ENCODE results near the gene PCSK4. TPM values are rescaled to one million over a fixed set of nuclear protein-coding genes. Genes with fewer than 3 reads are reported as not detected.
"Not testable (repeated sequence)": the region's sequence is repeated elsewhere in the genome, so short reads cannot be mapped to it uniquely, and the experiment has no call there.

The PCSK4 gene
- total RNA-seq, 6 donors from 2014 or later, result 2.7 to 47.1 (median 6.8) TPM

DNA sequence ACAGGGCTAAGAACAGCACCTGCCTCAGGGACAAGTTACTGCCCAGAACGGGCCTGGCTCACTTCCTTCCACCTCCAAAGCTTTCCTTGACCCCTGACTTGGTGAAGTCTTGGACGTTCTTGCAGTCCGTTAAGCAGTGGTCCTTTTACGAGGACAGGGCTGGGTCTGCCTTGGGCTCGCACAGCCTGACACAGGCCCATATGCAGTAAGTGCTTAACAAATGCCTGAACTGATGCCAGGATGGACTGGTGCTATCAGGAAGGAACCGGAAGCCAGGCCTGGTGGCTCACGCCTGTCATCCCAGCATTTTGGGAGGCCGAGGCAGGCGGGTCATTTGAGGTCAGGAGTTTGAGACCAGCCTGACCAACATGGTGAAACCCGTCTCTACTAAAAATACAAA is 31.9 kb upstream of the PCSK4 start:
- no peaks in the 10 kb centered on the region for H3K9me3 ChIP-seq
- H3K27ac ChIP-seq, result no peak overlapping the region
- no peak for TF ChIP-seq POLR2A (IDR thresholded peaks at IDR 0.05)
- TF ChIP-seq, protein P1, sequence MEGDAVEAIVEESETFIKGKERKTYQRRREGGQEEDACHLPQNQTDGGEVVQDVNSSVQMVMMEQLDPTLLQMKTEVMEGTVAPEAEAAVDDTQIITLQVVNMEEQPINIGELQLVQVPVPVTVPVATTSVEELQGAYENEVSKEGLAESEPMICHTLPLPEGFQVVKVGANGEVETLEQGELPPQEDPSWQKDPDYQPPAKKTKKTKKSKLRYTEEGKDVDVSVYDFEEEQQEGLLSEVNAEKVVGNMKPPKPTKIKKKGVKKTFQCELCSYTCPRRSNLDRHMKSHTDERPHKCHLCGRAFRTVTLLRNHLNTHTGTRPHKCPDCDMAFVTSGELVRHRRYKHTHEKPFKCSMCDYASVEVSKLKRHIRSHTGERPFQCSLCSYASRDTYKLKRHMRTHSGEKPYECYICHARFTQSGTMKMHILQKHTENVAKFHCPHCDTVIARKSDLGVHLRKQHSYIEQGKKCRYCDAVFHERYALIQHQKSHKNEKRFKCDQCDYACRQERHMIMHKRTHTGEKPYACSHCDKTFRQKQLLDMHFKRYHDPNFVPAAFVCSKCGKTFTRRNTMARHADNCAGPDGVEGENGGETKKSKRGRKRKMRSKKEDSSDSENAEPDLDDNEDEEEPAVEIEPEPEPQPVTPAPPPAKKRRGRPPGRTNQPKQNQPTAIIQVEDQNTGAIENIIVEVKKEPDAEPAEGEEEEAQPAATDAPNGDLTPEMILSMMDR (IDR thresholded peaks at IDR 0.05), result no peak
- TF ChIP-seq EP300 (IDR thresholded peaks at IDR 0.05), result no peak
- no peak for TF ChIP-seq POLR2AphosphoS5 (IDR thresholded peaks at IDR 0.05)
- H3K27me3 ChIP-seq, result peaks cover 0 to 36% (median 14%) of the 10 kb centered on the region in 4 donors
- WGBS, 2 donors, result 58 to 60% methylated on average over 9 to 10 of the region's 10 CpGs
- ATAC-seq (ENCODE audit: low FRiP score in 2 of 2) (no peak), DNase-seq (no peak)
- H3K36me3 ChIP-seq, result no peaks in the 10 kb centered on the region
- H3K4me1 ChIP-seq, result peaks cover 0 to 10% (median 3%) of the 10 kb centered on the region in 4 donors
- H3K4me3 ChIP-seq, result no peak overlapping the region

DNA sequence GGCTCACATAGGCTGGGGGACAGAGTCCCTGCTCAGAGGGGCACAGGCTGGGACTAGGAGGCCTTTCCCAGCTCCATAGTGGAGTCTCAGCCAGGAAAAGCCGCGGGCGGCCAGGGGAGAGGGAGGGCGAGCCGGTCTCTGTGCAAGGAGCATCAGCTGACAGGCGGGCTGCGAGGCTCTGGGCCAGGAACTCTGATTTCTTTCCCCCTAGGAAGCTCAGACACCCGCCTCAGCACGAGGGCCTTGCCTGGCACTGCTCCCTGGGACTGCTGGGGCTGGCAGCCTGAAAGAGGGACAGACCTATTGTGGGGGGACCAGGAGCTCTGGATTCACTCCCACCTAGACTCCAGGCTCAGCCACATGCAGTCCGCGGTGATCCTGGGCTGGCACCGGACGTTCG is 31.5 kb upstream of the PCSK4 start:
- Histone ChIP-seq H3K27ac (no peak overlapping the region), H3K9me3 (no peaks in the 10 kb centered on the region), H3K36me3 (no peaks in the 10 kb centered on the region), H3K27me3 (peaks cover 0 to 36% (median 14%) of the 10 kb centered on the region in 4 donors), H3K4me1 (peaks cover 0 to 10% (median 3%) of the 10 kb centered on the region in 4 donors), H3K4me3 (no peak overlapping the region)
- TF ChIP-seq EP300 (IDR thresholded peaks at IDR 0.05) (no peak), POLR2AphosphoS5 (IDR thresholded peaks at IDR 0.05) (no peak), POLR2A (IDR thresholded peaks at IDR 0.05) (no peak)
- TF ChIP-seq, protein P1 (IDR thresholded peaks at IDR 0.05), result no peak
- no peak for DNase-seq
- WGBS, 2 donors, result 59% methylated on average over 11 of the region's 14 CpGs; no CpG with 5 or more reads in 1 of the 2 donors
- ATAC-seq (ENCODE audit: low FRiP score in 2 of 2), result no peak

DNA sequence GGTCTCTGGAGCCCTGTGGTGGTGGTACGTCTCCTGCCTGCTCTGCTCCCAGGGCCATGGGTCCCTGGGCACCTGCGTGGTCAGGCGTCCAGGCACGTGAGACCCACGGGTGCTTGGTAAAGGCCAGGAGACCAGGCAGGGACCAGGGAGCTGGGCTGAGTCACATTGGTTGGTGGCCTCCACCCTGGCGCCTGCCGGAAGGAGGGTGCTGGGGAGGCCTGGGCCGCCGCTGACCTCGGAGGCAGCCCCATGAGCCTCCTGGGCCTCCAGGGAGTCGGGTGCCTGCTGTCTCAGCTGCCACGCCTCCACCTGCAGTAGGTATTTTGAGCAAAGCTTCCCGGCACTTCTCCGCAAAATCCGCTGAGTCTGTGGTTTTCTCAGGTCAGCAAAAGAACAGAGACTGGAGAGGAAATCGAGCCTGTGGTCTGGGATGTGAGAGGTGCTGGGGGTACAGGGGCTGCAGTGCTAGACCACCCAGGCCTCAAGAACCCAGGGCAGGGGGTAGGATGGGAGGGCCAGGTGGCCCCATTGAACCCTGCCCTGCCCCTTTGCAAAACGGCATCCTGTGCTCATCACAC is 30.1 kb upstream of the PCSK4 start:
- H3K9me3 ChIP-seq, result no peaks in the 10 kb centered on the region
- whole genome bisulfite sequencing, 2 donors, result 78 to 82% methylated on average over 9 to 14 of the region's 17 CpGs
- no peaks in the 10 kb centered on the region for H3K36me3 ChIP-seq
- no peak overlapping the region for H3K4me3 ChIP-seq
- ATAC-seq (ENCODE audit: low FRiP score in 2 of 2) (no peak), DNase-seq (no peak)
- TF ChIP-seq POLR2A (IDR thresholded peaks at IDR 0.05), result no peak
- no peak for TF ChIP-seq EP300 (IDR thresholded peaks at IDR 0.05)
- no peak for TF ChIP-seq POLR2AphosphoS5 (IDR thresholded peaks at IDR 0.05)
- TF ChIP-seq, protein P1 (IDR thresholded peaks at IDR 0.05), result no peak
- H3K27ac ChIP-seq, result no peak overlapping the region
- peaks cover 0 to 28% (median 12%) of the 10 kb centered on the region in 4 donors for H3K27me3 ChIP-seq
- H3K4me1 ChIP-seq, result peaks cover 0 to 10% (median 3%) of the 10 kb centered on the region in 4 donors

DNA sequence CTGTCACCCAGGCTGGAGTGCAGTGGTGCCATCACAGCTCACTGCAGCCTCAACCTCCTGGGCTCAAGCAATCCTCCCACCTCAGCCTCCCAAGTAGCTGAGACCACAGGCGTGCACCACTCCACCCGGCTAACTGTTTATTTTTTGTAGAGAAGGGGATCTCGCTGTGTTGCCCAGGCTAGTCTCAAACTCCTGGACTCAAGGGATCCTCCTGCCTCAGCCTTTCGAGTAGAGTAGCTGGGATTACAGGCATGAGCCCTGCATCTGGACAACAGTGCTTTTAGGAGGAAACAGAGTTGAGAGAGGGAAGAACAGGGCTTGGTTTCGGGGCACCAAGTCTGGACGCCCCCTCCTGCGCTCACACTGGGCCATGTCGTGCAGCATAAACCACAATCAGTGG is 29.7 kb upstream of the PCSK4 start:
- Histone ChIP-seq H3K4me1 (peaks cover 0 to 10% (median 3%) of the 10 kb centered on the region in 4 donors), H3K27me3 (peaks cover 0 to 23% (median 11%) of the 10 kb centered on the region in 4 donors)
- H3K4me3 ChIP-seq; H3K9me3 ChIP-seq; DNase-seq; H3K27ac ChIP-seq; ATAC-seq (ENCODE audit: low FRiP score in 2 of 2); H3K36me3 ChIP-seq: not testable (repeated sequence)
- WGBS, 2 donors, result 75 to 79% methylated on average over 5 to 8 of the region's 8 CpGs

DNA sequence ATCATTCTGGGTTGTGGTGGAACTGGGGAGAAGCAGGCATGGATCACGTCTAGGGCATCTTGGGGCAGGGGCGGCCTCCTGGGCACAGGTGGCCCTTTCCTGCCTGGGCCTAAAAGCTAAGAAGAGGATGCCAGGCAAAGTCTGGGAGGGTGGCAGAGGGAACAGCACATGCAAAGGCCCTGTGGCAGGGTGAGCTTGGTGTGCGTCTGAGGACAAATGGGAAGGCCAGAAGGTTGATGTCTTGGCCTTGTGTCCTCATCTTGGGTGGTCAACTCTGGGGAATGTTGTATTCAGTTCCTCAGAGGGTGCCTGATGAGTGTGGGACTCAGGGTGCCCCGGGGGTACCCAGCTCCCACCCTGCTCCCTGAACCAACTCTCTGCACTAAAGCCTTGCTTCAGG is 28.3 kb upstream of the PCSK4 start:
- no peak for DNase-seq
- no peak for ATAC-seq (ENCODE audit: low FRiP score in 2 of 2)
- no peaks in the 10 kb centered on the region for H3K36me3 ChIP-seq
- WGBS, 2 donors, result 82 to 92% methylated on average over 2 to 4 of the region's 4 CpGs
- H3K4me3 ChIP-seq, result no peak overlapping the region
- H3K4me1 ChIP-seq, result peaks cover 1 to 5% (median 3%) of the 10 kb centered on the region in 4 donors
- TF ChIP-seq, protein P1 (IDR thresholded peaks at IDR 0.05), result no peak
- TF ChIP-seq EP300 (IDR thresholded peaks at IDR 0.05), result no peak
- TF ChIP-seq POLR2A (IDR thresholded peaks at IDR 0.05), result no peak
- no peak for TF ChIP-seq POLR2AphosphoS5 (IDR thresholded peaks at IDR 0.05)
- peaks cover 0 to 17% (median 6%) of the 10 kb centered on the region in 4 donors for H3K27me3 ChIP-seq
- H3K9me3 ChIP-seq, result no peaks in the 10 kb centered on the region
- H3K27ac ChIP-seq, result no peak overlapping the region

Measured in upper lobe of left lung (tissue), 6 donors.